ENCODE results near the gene WWOX.

WWOX gene

DNA sequence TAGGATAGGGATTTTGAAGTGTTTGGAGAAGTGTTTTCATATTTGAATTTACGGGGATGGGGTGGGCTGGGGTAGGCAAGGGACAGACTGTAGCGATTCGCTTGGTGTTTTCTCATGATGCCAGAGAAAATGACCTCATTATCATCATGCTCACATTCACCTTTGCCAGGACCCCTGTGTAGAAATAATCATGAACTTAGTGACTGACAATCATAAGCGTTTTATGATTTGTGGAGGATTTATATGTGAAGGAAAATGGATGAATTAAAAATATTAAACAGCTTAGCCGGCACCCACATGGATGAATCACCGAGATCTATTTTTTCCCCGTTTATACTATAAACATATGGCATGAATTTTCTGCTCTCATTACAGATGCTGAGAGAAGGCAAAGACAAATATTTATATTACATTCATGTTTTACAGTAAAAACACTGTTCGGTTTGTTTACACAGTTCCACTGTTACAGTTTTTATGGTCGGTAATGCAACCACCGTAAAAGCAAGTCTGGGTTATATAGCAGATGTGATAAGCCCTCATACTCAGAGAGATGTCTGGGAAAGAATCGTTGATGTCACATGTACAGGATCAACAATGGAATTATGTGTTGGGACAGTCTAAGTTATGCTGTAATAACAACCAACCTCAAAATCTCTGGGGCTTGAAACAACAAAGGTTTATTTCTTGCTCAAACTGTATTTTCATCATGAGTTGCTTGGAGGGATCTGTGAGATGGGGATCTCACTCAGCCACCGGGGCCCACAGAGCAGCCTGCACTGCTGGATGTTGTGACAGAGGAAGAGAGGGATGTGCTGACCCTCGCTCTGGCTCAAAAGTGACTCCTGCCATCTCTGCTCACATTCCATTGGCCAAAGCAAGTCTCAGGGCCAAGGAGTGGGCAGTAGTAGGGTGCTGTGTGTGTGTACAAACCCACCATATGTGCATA is 85.1 kb downstream of the WWOX start:
- TF ChIP-seq, protein P1, sequence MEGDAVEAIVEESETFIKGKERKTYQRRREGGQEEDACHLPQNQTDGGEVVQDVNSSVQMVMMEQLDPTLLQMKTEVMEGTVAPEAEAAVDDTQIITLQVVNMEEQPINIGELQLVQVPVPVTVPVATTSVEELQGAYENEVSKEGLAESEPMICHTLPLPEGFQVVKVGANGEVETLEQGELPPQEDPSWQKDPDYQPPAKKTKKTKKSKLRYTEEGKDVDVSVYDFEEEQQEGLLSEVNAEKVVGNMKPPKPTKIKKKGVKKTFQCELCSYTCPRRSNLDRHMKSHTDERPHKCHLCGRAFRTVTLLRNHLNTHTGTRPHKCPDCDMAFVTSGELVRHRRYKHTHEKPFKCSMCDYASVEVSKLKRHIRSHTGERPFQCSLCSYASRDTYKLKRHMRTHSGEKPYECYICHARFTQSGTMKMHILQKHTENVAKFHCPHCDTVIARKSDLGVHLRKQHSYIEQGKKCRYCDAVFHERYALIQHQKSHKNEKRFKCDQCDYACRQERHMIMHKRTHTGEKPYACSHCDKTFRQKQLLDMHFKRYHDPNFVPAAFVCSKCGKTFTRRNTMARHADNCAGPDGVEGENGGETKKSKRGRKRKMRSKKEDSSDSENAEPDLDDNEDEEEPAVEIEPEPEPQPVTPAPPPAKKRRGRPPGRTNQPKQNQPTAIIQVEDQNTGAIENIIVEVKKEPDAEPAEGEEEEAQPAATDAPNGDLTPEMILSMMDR (IDR thresholded peaks at IDR 0.05; ENCODE audit: insufficient read depth, low read depth, low read length, missing control alignments): no peak
- DNase-seq (ENCODE audit: low read depth): no peak
- no peak overlapping the region for H3K4me3 ChIP-seq (ENCODE audit: low read length)

DNA sequence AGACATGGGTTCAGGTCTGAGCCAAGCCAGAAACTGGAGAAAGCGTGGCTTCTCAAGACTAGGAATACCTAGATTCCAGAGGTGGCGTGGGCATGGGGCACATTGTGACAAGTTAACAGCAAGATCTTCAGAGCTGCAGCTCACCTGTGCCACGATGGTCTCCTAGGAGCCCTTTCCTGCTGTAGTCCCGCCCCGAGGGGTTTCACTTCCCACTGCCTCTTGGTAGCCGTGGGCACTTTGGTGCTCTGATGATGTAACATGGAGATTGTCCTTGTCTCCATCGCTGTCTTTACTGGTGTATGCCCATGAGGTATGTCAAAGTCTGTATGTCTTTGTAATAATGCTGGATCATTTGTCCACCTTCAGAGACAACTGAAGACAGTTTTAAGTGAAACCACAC is 89.7 kb downstream of the WWOX start:
- no peak overlapping the region for H3K4me3 ChIP-seq (ENCODE audit: low read length)
- TF ChIP-seq, protein P1 (IDR thresholded peaks at IDR 0.05; ENCODE audit: insufficient read depth, low read depth, low read length, missing control alignments): no peak
- no peak for DNase-seq (ENCODE audit: low read depth)

DNA sequence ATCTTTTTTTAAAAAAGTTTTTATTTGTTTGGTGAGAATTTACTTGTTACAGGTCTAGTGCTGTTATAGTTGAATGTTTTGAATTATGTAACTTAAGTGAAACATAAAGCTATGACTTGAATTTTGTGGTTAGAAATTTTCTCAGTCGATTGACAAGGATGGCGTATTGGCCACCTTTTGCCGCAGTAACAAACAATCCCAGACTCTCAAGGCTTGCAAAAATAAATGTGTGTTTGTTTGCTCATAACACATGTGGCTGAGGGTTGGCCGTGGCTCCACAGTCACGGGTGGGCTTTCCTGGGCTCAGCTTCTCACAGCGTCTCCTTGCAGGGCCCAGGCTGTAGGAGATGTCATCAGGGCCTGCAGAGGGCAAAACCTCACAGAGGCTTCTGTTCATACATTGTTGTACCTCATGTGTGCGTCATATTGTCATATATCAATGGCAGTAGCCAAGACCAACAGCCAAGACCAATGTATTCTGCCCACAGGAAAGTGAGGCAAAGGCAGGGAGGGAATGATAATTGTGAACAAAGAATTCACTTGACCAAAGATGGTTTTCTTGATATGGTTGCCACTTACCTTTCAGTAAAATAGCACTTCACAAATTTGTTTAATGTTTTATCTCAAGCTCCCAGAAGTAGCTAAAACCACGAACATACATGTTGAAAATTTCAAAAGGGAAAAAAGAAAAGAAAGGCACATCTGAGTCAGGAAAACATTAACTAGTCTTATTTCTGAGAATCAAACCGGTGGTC is 93.5 kb downstream of the WWOX start:
- no peak for DNase-seq (ENCODE audit: low read depth)
- TF ChIP-seq, protein P1 (IDR thresholded peaks at IDR 0.05; ENCODE audit: insufficient read depth, low read depth, low read length, missing control alignments): no peak
- no peak overlapping the region for H3K4me3 ChIP-seq (ENCODE audit: low read length)

DNA sequence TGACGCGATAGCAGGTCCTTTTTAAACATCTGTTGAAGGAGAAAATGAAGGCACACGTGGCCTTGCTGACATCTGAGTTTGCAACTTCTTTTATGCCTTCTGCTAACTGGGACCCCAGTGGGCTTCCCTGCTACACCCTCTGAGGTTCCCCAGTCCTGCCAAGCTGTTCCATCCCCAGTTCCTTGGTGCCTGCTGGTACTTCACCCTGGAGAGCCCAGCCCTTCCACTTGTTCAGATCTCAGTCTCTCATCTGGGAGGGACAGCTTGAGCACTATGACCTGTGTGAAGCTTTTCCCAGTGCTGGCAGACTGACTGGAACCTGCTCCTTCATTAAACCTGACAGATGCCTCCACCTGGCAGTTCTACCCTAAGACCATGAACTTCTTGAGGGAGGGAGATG is 95.5 kb downstream of the WWOX start:
- no peak for DNase-seq (ENCODE audit: low read depth)
- no peak overlapping the region for H3K4me3 ChIP-seq (ENCODE audit: low read length)
- TF ChIP-seq, protein P1 (IDR thresholded peaks at IDR 0.05; ENCODE audit: insufficient read depth, low read depth, low read length, missing control alignments): no peak

DNA sequence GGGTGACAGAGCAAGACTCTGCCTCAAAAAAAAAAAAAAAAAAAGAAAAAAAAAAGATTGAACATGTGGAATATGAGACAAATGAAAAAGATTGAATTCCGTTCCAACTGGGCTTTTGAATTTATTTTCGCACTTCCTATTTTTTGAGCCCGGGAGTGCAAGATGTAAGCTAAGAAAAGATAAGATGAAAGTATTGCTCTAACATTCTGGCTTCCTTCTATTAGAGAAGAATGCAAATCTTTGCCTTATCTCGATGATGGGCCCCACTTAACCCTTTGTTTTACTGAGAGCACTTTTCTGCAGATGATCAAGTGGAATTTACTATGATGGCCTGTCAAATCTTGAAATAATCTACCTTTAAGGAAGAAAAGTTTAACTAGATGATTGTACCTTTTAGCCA is 96.3 kb downstream of the WWOX start:
- no peak for DNase-seq (ENCODE audit: low read depth)
- TF ChIP-seq, protein P1 (IDR thresholded peaks at IDR 0.05; ENCODE audit: insufficient read depth, low read depth, low read length, missing control alignments): no peak
- no peak overlapping the region for H3K4me3 ChIP-seq (ENCODE audit: low read length)

DNA sequence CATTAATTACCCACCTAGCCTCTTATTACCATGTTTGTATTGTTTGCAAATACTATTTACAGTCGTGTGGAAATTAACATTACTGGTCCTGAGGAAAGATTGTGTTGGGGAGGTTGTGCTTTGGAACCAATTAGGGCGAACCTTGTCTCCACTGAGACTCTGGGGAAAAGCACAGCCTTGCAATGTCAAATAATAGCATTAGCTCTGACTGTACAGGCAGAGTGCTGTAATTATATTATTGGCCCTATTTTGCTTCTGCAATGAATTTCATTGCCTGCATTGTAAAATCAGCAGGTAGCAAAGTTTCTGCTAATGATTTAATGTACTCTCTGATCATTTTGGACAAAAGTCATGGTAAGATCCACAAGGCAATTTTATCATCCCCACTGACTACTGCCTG is 97.0 kb downstream of the WWOX start:
- H3K4me3 ChIP-seq (ENCODE audit: low read length): no peak overlapping the region
- TF ChIP-seq, protein P1 (IDR thresholded peaks at IDR 0.05; ENCODE audit: insufficient read depth, low read depth, low read length, missing control alignments): no peak
- DNase-seq (ENCODE audit: low read depth): no peak

Measured in epithelial cell of esophagus (primary cell).